IPS-NIHi7 (cell line): ENCODE results near the gene WASHC2A.
"Not testable (repeated sequence)": the region's sequence is repeated elsewhere in the genome, so short reads cannot be mapped to it uniquely, and the experiment has no call there.

Experiments used
- DNase-seq: peaks from one replicate; pipeline ENCODE4 v3.0.0; 2012; ENCODE audit warnings: mixed read lengths; ENCODE audit errors: extremely low spot score

Gene WASHC2A, protein sequence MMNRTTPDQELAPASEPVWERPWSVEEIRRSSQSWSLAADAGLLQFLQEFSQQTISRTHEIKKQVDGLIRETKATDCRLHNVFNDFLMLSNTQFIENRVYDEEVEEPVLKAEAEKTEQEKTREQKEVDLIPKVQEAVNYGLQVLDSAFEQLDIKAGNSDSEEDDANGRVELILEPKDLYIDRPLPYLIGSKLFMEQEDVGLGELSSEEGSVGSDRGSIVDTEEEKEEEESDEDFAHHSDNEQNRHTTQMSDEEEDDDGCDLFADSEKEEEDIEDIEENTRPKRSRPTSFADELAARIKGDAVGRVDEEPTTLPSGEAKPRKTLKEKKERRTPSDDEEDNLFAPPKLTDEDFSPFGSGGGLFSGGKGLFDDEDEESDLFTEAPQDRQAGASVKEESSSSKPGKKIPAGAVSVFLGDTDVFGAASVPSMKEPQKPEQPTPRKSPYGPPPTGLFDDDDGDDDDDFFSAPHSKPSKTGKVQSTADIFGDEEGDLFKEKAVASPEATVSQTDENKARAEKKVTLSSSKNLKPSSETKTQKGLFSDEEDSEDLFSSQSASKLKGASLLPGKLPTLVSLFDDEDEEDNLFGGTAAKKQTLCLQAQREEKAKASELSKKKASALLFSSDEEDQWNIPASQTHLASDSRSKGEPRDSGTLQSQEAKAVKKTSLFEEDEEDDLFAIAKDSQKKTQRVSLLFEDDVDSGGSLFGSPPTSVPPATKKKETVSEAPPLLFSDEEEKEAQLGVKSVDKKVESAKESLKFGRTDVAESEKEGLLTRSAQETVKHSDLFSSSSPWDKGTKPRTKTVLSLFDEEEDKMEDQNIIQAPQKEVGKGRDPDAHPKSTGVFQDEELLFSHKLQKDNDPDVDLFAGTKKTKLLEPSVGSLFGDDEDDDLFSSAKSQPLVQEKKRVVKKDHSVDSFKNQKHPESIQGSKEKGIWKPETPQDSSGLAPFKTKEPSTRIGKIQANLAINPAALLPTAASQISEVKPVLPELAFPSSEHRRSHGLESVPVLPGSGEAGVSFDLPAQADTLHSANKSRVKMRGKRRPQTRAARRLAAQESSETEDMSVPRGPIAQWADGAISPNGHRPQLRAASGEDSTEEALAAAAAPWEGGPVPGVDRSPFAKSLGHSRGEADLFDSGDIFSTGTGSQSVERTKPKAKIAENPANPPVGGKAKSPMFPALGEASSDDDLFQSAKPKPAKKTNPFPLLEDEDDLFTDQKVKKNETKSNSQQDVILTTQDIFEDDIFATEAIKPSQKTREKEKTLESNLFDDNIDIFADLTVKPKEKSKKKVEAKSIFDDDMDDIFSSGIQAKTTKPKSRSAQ (N-terminal part only)

DNA sequence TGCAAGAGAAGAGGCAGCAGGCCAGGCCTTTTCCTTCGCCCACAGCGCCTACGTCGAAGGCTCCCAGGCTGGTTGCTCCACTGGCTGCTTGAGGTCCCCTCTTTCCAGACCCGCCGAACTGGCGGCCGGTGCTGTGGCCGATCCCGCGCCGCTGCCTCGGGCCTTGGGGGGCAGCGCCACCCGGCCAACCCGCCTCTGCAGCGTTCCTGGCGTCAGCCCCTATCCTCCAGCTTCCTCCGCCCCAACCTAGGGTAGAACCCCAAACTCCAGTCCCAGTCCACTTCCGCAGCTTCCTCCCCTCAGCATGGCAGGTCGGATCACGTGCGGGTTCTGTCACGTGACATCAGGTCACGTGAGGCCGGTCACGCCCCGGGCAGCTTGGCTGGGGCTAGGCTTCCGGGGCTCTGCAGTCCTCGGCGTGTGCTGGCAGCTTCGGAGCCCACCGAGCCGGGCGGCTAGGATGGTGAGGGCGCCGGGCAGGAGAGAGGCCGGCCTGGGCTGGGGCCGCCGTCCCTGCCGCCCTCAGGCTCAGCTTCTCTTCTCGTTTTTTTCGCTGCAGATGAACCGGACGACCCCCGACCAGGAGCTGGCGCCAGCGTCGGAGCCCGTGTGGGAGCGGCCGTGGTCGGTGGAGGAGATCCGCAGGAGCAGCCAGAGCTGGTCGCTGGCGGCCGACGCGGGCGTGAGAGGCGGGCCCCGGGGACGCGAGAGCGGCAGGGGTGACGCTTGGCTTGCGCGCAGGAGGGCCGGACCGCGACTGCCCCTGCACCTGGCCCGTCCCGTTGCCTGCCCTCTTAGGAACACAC, at the start of gene WASHC2A:
Gene WASHC2A, plus strand, starts transcription at position 409 of the 806 bp plus-strand sequence. Its CDS starts 52 bp downstream, at position 461.
- peak; percentile 67 for DNase-seq

DNA sequence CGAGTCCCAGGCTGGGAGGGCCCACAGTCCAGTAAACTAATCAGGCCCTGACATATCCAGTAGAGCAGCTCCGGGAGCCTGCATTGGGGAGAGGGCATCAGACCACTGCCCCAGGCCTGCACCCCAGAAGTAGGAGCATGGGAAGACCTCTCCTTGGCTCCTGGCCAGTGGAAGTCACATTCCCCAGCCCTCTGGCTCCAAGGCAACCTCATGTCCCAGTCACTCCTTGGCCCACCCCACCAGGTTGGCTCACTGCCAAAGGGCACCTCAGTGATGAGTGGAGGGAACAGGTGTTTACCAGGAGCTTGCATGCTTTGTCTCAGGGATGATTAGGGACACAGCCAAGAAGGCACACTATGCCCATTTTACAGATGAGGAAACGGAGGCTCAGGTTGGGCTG, 48.5 kb upstream of the WASHC2A start:
- peak; percentile 0 for DNase-seq

DNA sequence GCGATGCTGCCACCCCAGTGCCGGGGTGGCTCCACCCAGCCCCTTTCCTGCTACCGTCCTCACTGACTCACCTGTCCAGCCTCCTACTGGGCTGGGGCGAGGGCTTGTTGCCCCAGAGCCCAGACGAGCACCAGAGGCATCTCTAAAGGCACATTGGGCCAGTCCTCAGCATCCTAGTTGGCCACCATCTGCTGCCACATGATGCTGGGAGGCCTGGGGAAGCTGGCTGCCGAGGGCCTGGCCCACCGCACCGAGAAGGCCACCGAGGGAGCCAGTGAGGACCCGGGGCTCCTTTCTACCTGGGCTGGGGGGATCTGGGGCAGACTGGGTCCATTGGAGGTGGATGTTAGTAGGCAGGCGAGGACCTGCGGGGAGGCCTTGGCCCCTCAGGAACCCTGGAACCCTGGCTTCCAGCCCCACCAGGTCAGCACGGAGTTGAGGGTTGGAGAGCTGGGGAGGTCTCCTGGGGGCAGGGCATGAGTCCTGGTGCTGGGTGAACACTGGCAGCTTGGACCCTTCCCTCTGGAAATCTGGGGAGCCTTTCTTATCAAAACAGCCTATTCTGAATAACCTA, 47.2 kb upstream of the WASHC2A start:
- not testable (repeated sequence) for DNase-seq

DNA sequence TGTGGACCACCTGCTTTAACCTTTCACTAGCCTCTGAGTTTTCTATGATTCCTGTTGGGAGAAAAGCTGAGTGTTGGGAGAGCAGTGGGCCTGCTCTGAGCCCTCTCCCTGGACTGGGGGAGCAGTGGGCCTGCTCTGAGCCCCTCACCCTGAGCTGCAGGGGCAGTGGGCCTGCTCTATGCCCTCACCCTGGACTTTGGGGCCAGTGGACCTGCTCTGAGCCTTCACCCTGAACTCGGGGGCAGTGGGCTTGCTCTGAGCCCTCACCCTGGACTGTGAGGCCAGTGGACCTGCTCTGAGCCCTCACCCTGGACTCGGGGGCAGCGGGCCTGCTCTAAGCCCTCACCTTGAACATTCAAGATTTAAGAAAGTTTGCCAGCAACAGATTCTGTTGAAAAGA, 46.1 kb upstream of the WASHC2A start:
- DNase-seq = no peak

DNA sequence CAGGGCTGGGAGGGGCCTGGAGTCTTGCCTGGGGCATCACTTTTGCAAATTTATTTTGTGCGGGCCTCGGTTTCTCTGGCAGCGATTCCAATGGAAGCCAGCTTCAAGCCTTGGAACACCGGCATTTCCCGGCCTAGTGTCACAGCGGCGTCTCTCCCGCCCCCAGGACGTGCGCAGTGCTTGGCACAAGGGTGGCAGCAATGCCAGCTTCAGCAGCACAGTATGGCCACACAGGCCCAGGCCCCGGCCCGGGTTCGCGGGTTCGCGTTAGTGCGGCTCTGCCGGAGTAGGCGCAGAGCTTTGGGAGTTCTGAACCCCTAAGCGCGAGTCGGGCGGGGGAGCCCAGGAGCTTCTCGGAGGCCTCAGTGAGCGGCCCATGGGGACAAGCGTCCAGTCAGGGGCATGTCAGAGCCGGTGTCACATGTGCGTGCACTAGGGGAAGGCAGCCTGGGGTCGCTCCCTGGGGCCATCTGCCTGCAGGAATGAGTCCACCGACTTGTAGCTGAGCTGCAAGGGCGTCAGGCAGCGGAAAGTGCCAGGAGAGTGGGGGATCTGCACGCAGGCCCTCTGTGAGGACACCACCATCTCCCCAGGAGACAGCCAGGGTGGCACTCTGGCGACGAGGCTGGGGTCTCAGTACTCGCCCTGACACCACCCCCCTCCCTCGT, 42.9 kb upstream of the WASHC2A start:
- DNase-seq = not testable (repeated sequence)

DNA sequence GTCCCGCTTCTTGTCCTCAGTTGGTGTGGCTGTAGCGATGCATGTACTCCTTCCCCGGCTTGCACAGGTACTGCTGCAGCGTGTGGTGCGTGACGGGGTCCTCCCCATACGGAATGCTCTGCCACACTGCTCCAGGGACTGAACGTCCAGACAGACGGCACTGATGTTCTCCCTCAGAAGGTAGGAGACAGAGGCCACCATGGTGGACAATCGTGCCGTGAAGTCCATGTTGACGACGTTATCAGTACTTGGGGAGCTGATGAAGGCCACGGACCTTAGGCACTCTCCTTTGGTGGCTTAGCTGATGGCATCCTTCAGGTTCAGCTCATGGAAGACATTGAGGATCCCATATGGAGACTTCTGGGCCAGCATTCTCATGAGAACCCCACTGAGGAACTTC, 42.1 kb upstream of the WASHC2A start:
- no peak for DNase-seq

DNA sequence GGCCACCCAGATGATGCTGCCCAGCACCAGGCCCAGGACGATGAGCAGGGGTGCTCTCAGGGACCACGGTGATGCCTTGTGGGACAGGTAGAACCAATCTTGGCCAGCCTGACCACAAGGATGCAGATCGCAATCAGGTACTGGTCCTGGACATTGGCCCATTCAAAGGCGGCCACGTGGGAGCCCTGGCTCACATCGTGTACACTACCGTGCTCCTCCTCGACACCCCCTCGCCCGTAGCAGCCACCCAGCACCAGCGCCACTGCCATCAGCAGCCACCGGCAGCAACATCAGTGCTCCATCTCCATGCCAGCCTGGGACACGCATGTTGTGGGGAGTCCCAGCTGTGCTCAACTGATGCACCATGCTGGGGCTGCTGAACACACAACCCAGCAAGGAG, 40.6 kb upstream of the WASHC2A start:
- no peak for DNase-seq

DNA sequence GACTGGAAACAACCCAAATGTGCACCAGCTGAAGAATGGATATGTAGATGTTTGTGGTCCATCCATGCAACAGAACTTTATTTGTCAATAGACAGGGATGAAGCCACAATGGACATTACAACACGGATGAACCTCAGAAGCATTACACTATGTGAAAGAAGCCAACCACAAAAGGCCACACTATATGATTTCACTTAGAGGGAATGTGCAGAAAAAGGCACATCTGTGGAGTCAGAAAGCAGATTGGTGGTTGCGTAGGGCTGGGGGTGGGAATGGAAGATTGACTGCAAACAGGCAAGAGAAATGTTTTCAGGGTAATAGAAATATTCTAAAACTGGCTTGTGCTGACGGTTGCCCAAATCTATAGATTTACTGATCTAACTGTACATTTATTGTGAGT, 34.3 kb upstream of the WASHC2A start:
- no peak for DNase-seq

DNA sequence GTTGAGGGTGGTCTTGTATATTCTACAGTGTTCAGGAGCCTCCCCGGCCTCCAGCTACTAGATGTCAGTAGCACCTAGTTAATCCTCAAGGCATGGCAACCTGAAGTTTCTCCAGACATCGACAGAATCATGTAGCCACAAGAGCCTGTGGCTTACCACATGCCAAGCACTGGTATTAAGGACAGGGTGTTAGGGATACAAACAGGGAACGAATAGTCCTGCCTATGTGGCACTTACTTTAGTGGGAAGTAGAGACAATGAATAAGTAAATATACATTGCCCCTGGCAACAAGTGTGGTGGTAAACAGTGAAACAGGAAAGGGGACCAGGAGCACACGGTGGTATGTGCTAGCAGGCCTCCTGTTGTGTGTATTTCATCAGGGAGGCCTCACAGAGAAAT, 32.4 kb upstream of the WASHC2A start:
- DNase-seq = not testable (repeated sequence)

DNA sequence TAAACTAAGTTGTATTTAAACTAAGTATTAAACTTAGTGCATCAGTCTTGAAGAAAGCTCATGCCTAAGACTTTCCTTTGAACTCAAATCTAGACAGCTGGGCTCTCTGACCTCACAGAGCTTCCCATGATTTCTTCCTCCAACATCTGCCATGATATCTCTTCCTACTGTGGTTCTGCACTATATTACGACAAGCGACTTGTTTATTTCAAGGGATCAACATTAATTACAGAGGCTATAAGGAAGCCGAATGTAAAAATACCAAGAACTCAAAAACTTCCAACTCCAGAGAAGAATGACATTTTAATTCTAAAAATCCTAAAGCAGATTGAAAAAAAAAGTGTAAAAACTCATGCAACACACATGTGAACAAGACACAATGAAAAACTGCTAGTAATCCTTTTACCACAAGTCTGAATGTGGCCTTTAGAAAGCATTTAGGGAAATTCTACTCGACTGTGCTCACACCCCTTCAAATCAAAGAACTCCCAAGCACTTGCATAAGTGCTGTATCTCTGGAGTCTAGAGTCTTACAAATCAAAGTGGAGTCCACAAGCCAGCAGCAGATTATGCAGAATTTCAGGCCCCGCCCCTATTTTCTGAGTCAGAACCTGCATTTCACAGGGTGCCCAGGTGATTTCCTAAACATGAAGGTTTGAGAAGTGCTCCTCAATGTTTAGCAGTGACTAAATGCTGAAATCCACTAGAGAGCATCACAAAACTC, 22.7 kb upstream of the WASHC2A start:
- DNase-seq = no peak

DNA sequence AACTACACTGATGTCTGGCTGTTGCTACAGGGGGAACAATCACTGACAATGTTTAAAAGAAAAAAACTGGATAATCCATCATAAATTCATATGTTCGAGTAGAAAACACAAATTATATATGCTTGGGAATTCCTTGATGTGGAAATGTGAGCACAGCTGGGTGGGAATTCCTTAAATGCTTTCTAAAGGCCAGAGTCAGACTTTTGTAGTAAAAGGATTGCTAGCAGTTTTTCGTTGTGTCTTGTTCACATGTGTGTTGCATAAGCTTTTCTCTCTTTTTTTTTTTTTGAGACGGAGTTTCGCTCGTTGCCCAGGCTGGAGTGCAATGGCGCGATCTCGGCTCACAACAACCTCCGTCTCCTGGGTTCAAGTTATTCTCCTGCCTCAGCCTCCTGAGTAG, 21.3 kb upstream of the WASHC2A start:
- DNase-seq = not testable (repeated sequence)

DNA sequence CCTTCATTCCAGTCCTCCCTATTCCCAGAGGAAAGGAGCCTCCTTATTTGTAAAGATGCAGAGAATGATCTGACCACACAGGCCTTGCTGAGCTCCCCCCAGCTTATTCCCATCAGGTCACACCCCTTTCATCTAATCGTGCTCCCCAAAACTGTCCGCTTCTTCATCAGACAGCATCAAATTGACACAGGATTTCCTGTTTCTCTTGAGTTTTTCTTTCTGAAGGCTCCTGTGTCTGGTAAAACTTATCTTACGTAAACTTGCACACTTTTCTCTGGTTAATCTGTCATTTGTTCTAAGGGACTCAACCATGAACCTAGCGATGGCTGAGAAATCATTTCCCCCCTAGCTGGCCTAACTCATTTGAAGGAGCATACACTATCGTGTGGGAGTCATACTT, 20.2 kb upstream of the WASHC2A start:
- not testable (repeated sequence) for DNase-seq

DNA sequence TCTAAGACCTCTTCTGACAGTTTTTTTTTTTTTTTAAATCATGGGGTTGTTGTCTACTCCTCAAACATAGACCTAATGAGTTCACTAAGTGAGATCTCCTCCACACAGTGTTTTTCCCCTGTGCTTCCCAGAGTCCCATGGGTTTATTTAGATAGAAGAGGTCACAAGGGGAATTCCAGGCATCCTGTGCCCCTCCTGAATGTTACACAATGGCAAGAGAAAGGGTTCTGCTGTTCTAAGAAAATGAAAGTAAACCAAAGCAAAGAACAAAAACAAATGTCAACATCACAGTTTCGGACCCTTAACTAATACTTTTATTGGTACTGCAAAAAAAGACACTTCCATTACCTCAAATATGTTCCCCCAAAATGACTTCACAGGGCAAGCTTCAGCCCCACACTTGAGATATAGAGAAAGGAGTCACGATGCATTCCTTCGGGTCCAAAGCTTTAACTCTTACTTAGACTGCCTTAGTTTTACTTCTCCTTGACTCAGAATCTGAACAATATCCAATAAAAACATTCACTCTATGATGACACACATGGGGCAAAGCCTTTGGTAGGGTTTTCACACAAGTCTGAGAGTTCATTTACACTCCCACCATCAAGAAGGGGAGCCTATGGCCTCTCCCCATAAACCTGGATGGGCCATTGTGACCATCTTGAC, 15.6 kb upstream of the WASHC2A start:
- DNase-seq = not testable (repeated sequence)

DNA sequence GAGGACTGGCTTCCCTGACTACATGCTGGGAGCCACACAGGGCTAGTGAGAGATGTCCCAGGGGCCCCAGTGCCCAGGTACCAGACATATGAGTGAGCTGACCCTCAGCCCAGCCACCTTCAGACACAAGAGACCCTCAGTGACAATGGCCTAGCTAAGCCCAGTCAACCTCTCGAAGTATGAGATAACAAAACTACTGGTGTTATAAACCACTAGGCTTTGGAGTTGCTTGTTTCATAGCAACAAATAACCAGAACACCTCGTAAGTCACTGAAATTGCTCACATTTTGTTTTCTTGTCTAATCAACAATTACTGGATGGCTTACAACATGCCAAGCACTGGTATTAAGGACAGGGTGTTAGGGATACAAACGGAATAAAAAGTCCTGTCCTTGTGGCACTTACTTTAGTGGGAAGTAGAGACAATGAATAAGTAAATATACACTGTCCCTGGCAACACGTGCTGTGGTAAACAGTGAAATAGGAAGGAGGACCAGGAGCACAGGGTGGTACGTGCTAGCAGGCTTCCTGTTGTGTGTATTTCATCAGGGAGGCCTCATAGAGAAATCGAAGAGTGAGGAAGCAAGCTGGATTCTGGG, 14.9 kb upstream of the WASHC2A start:
- not testable (repeated sequence) for DNase-seq

DNA sequence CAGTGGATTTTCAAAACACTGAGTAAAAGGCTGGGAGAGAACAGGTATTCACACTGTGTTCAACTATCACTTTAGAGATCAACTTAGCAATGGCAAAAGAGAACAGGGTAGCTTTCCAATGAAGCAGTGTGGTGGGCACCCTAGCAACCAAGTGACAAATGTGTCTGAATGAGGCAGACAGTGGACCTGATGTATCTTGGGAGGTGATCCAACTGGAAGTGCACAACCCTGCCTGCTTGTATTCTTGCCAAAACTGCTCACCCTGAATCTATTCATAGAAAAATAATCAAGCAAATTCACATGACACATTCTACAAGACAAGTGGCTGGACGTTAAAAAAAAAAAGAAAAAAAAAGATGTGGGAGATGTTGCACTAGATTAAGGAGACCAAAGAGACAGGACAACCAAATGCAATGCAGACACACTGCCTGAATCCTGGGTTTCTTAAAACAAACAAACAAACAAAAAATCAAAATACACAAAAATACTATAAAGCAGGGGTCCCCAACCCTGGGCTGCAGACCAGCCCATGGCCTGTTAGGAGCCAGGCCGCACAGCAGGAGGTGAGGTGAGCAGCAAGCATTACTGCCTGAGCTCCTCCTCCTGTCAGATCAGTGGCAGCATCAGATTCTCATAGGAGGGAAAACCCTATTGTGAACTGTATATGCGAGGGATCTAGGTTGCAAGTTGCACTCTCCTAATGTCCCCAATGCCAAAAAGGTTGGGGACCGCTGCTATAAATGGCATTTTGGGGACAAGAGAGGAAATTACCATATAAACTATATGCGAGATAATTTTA, 12.1 kb upstream of the WASHC2A start:
- DNase-seq = not testable (repeated sequence)

DNA sequence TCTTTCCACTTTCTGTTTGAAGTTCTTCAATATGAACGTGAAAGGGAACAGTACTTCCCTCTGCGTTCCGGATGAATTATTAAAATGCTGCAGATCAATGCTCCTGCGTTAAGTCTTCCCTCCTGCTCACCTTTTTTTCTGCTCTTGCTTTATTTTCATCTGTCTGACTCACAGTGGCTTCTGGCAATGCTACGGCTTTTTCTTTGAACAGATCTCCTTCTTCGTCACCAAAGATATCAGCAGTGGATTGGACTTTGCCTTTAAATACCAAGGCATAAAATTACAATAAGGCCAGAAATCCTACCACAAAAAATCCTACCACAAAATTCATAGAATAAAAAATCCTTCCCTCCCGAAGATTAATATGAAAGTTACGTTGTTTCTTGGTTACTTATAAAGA, 11.1 kb upstream of the WASHC2A start:
- not testable (repeated sequence) for DNase-seq

DNA sequence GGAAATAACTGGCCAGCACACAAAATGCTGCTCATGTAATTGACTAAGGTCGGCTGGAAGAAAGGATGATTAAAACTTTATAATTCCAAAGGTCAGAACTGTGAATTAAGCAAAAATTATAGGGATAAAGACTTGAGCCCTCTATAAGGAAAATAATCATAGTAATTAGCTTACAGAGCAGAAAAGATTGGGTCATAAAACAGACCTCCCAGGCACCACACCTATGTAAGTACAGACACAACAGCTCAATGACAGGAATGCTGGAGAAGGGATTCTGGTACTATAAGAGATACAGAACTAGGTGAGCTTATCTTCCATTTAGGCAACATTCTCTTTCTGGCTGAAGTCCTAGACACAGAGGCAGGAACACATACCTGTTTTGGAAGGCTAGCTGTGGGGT, 9.0 kb upstream of the WASHC2A start:
- DNase-seq = not testable (repeated sequence)
